HG03066 (cell line): ENCODE data around the gene RFESD.

Source experiments
- ATAC-seq: cut with Tn5 transposase; IDR thresholded peaks from one replicate; pipeline ENCODE4 v1.9.1; 2021; ENCODE audit warnings: low read depth; ENCODE audit not compliant: unreplicated experiment

Gene RFESD

GRCh38 chr5:95660060-95660459 is 13.5 kb downstream of the RFESD start:
- ATAC-seq: no peak

DNA sequence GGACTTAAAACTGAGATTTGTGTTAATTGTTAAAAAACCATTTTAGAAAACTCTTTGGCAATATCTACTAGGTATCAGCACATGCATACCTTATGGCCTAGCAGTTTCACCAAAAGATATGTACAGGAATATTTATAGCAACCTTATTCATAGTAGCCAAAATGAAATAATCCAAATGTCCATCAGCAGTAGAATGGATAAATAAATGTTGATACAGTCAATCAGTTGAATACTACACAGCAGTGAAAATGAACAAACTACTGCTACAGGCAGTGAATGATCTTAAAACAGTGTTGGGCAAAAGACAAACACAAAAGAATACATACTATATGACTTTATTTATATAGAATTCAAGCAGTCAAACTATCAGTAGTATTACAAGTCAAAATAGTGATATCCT is 16.4 kb downstream of the RFESD start:
- ATAC-seq: no peak

GRCh38 chr5:95664204-95664786 is 17.7 kb downstream of the RFESD start:
- ATAC-seq: no peak

GRCh38 chr5:95667061-95667618 is 20.6 kb downstream of the RFESD start:
- no peak for ATAC-seq

GRCh38 chr5:95667678-95668077 is 21.1 kb downstream of the RFESD start:
- no peak for ATAC-seq

GRCh38 chr5:95668216-95668615 is 21.6 kb downstream of the RFESD start:
- ATAC-seq: no peak

DNA sequence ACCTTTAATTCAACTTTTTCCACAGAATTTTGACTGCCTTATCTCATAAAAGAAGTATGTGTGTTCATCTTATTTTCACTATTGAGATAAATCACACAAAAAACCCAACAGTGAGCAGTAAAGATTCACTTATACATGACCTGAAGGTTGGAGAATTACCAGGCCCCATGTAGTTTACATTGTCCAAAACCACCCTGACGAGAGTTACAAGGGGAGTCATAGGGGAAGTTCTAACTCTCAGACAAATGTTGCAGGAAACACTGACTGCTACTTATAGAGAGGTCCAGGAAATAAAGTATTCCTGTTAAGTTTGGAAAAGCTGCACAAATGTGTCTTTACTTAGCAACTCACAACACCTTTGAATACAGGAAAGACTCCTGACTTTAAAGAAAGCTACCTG is 22.2 kb downstream of the RFESD start:
- no peak for ATAC-seq

- ATAC-seq: no peak
These were observed 23.0 kb downstream of the RFESD start for GRCh38 chr5:95669540-95669939.

DNA sequence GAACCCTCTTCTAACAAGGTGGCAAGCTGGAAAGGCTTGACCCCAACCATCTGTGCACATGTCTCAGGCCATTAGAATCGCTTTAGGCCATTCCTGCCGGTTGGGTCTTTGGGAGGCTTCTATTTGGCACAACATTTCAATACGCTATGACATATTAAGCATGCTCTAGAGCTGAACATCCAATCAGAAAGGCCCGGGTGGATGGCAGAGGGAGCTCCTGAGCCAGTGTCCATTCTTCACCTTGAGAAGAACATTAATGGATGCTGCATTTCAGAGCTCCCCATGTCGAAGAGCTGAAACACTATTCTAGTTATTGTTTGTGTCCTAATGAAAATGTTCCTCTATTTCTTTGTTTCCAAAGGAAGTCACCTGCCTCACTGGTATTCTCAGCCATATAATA is 23.4 kb downstream of the RFESD start:
- ATAC-seq: no peak

DNA sequence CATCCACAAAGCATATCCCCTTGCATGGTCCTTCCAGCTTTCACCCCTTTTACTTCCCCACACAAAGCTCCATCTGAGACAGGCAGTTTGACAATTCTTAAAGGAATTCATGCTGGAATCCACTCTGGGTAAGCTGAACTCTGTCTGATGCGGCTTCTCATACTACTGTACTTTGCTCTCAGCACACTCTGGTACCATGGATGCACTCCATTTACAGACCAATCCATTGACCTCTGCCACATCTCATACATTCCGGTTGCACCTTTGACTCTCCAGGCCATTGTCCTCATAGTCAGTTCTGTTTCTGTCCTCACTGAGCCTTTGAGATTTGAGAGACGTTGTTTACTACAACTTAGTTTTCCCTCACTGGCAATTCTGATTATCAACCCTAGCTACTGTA is 24.0 kb downstream of the RFESD start:
- no peak for ATAC-seq

GRCh38 chr5:95671826-95672225 is 25.2 kb downstream of the RFESD start:
- no peak for ATAC-seq

- ATAC-seq: no peak
These were observed 26.1 kb downstream of the RFESD start for GRCh38 chr5:95672641-95673040.

GRCh38 chr5:95673081-95673480 is 26.5 kb downstream of the RFESD start:
- ATAC-seq: no peak

DNA sequence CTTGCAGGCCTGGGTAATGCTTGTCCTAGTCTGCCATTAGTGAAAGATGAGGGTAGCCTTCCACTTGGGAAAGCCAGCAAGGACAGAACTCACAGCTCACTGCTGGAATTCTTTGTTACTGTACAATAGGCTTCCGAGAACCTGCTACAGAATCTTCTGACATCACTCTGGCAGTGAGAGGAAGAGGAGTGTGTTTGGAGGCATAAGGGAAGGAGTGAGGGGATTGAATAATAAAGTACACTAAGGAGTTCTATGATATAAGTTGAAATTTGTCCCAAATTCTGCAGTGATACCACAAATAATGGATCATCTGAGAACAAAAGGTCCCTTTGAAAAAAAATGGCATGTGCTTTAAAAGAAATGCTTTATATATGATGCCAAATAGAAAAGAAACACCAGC is 36.3 kb downstream of the RFESD start, which contains the start of gene SPATA9:
SPATA9 (minus strand) TSS at position 101 of the 400 bp plus-strand sequence. CDS start 137 bp downstream, outside the sequence.
- ATAC-seq: no peak

GRCh38 chr5:95684361-95684760 is 37.8 kb downstream of the RFESD start:
- ATAC-seq: no peak

DNA sequence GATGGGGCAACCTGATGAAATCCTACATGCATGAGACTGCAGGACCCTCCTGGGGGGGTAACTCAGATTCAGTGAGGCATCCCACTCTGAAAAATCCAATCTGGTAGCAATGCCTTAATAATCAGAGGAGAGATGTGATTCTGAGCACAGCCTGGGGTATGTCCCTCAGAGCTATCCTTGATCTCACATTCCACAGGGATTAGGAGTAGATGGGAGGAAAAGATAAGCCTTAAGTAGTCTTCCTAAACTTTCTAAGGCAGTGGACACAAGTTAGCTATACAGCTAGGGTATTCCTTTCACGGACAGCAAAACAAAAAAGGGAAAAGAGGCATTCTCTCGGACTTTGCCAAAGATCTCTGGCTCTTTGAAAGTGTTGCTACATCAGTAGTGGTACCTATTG is 40.1 kb downstream of the RFESD start:
- ATAC-seq: no peak

DNA sequence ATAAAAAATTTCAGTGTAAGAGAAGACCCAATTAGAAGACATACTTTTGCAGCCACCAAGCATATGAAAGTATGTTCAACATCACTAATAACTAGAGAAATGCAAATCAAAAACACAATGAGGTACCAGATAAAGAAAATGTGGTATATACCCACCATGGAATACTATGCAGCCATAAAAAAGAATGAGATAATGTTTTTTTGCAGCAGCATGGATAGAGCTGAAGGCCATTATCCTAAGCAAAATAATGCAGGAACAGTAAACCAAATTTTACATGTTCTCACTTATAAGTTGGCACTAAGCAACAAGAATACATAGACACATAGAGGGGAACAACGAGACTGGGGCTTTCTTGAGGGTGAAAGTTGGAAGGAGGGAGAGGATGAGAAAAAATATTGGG is 43.1 kb downstream of the RFESD start:
- no peak for ATAC-seq

DNA sequence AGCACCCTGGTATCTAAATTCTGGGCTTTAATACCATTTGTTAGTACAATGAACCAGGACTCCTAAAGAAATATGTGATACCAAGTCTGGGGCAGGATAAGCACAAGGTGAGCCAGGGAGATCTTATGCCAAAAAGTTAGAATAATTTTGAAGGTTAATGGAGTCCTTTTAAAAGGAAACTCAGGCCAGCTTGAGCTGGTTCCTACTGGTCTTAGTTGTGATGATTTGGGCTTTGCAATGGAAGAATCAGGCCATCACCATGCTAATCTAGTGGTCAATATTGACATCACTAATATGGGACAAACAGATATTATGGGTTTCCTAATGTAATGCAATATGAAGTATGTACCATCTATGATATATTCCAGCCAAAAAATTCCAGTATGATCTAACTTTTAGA is 43.8 kb downstream of the RFESD start:
- no peak for ATAC-seq

GRCh38 chr5:95697781-95698681 is 51.5 kb downstream of the RFESD start:
- no peak for ATAC-seq

DNA sequence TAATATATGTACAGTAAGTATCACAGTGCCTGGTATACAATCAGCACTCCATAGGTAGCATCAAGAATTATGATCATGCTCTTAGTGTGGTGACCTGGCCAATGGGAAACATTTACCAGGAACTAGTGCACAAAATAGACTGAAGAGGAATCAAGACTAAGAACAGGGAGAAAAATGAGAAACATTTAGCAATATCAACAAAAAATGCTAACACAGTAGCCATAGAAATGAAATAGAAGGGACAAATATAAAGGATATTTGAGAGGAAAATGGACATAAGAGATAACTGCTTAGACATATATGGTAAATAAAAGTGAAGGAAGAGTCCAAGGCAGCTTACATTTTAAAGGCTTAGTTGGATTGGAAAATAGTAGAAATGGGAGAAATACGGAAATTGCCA is 52.8 kb downstream of the RFESD start:
- ATAC-seq: no peak

GRCh38 chr5:95701074-95701473 is 54.5 kb downstream of the RFESD start:
- no peak for ATAC-seq

GRCh38 chr5:95704150-95704549 is 57.6 kb downstream of the RFESD start:
- ATAC-seq: no peak
